ENCODE measurements around the gene OR51Q1.

Gene OR51Q1

GRCh38 chr11:5423131-5423530 lies 1.2 kb downstream of the OR51Q1 start:
- Histone ChIP-seq H3K79me1 (ENCODE audit: low read length) (no peaks in the 10 kb centered on the region), H3K79me2 (ENCODE audit: control insufficient read depth, insufficient read depth, low read length, poor library complexity) (no peaks in the 10 kb centered on the region), H4K8ac (ENCODE audit: low read depth, low read length) (no peak overlapping the region), H2BK5ac (ENCODE audit: low read depth, low read length, poor library complexity) (no peak overlapping the region), H3K4ac (ENCODE audit: low read depth, low read length) (no peak overlapping the region), H4K12ac (ENCODE audit: low read depth, low read length) (no peak overlapping the region), H2BK12ac (ENCODE audit: low read length) (no peak overlapping the region), H3K36me3 (ENCODE audit: control insufficient read depth in 1 of 2, insufficient read depth in 2 of 2, low read length in 2 of 2) (no peaks in the 10 kb centered on the region), H3K4me1 (ENCODE audit: control insufficient read depth in 1 of 2, insufficient read depth in 2 of 2, low read length in 2 of 2) (no peaks in the 10 kb centered on the region), H3K18ac (ENCODE audit: low read length) (no peak overlapping the region), H3K14ac (ENCODE audit: low read length) (no peak overlapping the region), H3K4me2 (ENCODE audit: low read length) (no peak overlapping the region), H3K27me3 (ENCODE audit: insufficient read depth, low read length) (no peaks in the 10 kb centered on the region), H3K27ac (ENCODE audit: low read depth, low read length) (no peak overlapping the region), H3K23ac (ENCODE audit: low read length) (no peak overlapping the region), H2AK5ac (ENCODE audit: low read length) (no peak overlapping the region), H3K9ac (ENCODE audit: low read length) (no peak overlapping the region), H3K4me3 (ENCODE audit: low read depth, low read length) (no peak overlapping the region), H4K91ac (ENCODE audit: low read depth, low read length) (no peak overlapping the region), H2AFZ (ENCODE audit: insufficient read depth, low read length, poor library complexity) (no peak overlapping the region), H2BK120ac (ENCODE audit: insufficient read depth, low read length, poor library complexity) (no peak overlapping the region), H3K9me3 (ENCODE audit: insufficient read depth, low read depth, low read length) (no peaks in the 10 kb centered on the region)
- DNase-seq, result no peak
- WGBS (ENCODE audit: extremely low coverage, insufficient coverage, insufficient read length), result no CpG with 5 or more reads among the region's 3 CpGs

DNA sequence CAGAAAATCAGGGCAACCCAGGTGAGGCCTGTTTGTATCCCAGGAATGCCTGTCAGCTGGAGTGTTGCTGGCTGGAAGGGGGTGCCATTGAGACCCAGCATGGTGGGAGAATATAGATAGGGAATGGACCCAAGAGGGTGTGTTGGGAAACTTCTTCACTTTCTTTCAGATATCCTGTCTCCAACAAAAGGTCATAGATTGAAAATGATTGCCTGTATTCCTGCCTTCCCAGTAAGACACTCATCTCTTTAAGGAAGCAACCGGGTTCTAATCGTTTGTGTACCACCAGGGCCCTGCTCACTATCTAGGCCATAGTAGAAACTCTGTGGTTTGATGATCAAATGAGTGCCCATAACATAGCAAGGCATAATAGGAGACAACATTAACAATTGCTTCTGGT lies 19.5 kb downstream of the OR51Q1 start, which contains the start of gene OR51I1:
TSS of gene OR51I1 (minus strand) at position 101 of the 400 bp plus-strand sequence. CDS start at position 101, 0 bp downstream.
- H2BK5ac ChIP-seq (ENCODE audit: low read depth, low read length, poor library complexity), result no peak within 1 kb of the TSS
- H4K91ac ChIP-seq (ENCODE audit: low read depth, low read length), result no peak within 1 kb of the TSS
- no peak within 1 kb of the TSS for H2BK120ac ChIP-seq (ENCODE audit: insufficient read depth, low read length, poor library complexity)
- no peak for DNase-seq
- no peaks in the 10 kb centered on the region for H3K27me3 ChIP-seq (ENCODE audit: insufficient read depth, low read length)
- H3K14ac ChIP-seq (ENCODE audit: low read length), result no peak within 1 kb of the TSS
- no peak within 1 kb of the TSS for H2AK5ac ChIP-seq (ENCODE audit: low read length)
- H3K4me3 ChIP-seq (ENCODE audit: low read depth, low read length), result no peak within 1 kb of the TSS
- no peaks in the 10 kb centered on the region for H3K9me3 ChIP-seq (ENCODE audit: insufficient read depth, low read depth, low read length)
- no peak within 1 kb of the TSS for H4K12ac ChIP-seq (ENCODE audit: low read depth, low read length)
- no peak within 1 kb of the TSS for H3K23ac ChIP-seq (ENCODE audit: low read length)
- H3K79me1 ChIP-seq (ENCODE audit: low read length), result no peaks in the 10 kb centered on the region
- no peak within 1 kb of the TSS for H4K8ac ChIP-seq (ENCODE audit: low read depth, low read length)
- WGBS (ENCODE audit: extremely low coverage, insufficient coverage, insufficient read length), result no CpG with 5 or more reads among the region's 2 CpGs
- H3K4ac ChIP-seq (ENCODE audit: low read depth, low read length), result no peak within 1 kb of the TSS
- no peaks in the 10 kb centered on the region for H3K4me1 ChIP-seq (ENCODE audit: control insufficient read depth in 1 of 2, insufficient read depth in 2 of 2, low read length in 2 of 2)
- no peak within 1 kb of the TSS for H3K4me2 ChIP-seq (ENCODE audit: low read length)
- H3K27ac ChIP-seq (ENCODE audit: low read depth, low read length), result no peak within 1 kb of the TSS
- no peak within 1 kb of the TSS for H3K18ac ChIP-seq (ENCODE audit: low read length)
- no peak within 1 kb of the TSS for H2AFZ ChIP-seq (ENCODE audit: insufficient read depth, low read length, poor library complexity)
- no peaks in the 10 kb centered on the region for H3K79me2 ChIP-seq (ENCODE audit: control insufficient read depth, insufficient read depth, low read length, poor library complexity)
- no peak within 1 kb of the TSS for H3K9ac ChIP-seq (ENCODE audit: low read length)
- H3K36me3 ChIP-seq (ENCODE audit: control insufficient read depth in 1 of 2, insufficient read depth in 2 of 2, low read length in 2 of 2), result no peaks in the 10 kb centered on the region
- no peak within 1 kb of the TSS for H2BK12ac ChIP-seq (ENCODE audit: low read length)

- Histone ChIP-seq H3K4me3 (ENCODE audit: low read depth, low read length) (no peak overlapping the region), H2BK5ac (ENCODE audit: low read depth, low read length, poor library complexity) (no peak overlapping the region), H3K23ac (ENCODE audit: low read length) (no peak overlapping the region), H3K27me3 (ENCODE audit: insufficient read depth, low read length) (no peaks in the 10 kb centered on the region), H3K18ac (ENCODE audit: low read length) (no peak overlapping the region), H3K4me1 (ENCODE audit: control insufficient read depth in 1 of 2, insufficient read depth in 2 of 2, low read length in 2 of 2) (no peaks in the 10 kb centered on the region), H3K9ac (ENCODE audit: low read length) (no peak overlapping the region), H3K9me3 (ENCODE audit: insufficient read depth, low read depth, low read length) (no peaks in the 10 kb centered on the region), H2AK5ac (ENCODE audit: low read length) (no peak overlapping the region), H3K14ac (ENCODE audit: low read length) (no peak overlapping the region), H4K12ac (ENCODE audit: low read depth, low read length) (no peak overlapping the region), H2BK120ac (ENCODE audit: insufficient read depth, low read length, poor library complexity) (no peak overlapping the region), H3K4me2 (ENCODE audit: low read length) (no peak overlapping the region), H3K27ac (ENCODE audit: low read depth, low read length) (no peak overlapping the region), H3K79me2 (ENCODE audit: control insufficient read depth, insufficient read depth, low read length, poor library complexity) (no peaks in the 10 kb centered on the region), H2AFZ (ENCODE audit: insufficient read depth, low read length, poor library complexity) (no peak overlapping the region), H2BK12ac (ENCODE audit: low read length) (no peak overlapping the region), H3K79me1 (ENCODE audit: low read length) (no peaks in the 10 kb centered on the region), H4K91ac (ENCODE audit: low read depth, low read length) (no peak overlapping the region), H4K8ac (ENCODE audit: low read depth, low read length) (no peak overlapping the region), H3K36me3 (ENCODE audit: control insufficient read depth in 1 of 2, insufficient read depth in 2 of 2, low read length in 2 of 2) (no peaks in the 10 kb centered on the region), H3K4ac (ENCODE audit: low read depth, low read length) (no peak overlapping the region)
- no peak for DNase-seq
- 100% methylated on average over 1 of the region's 2 CpGs for WGBS (ENCODE audit: extremely low coverage, insufficient coverage, insufficient read length)
Measured at GRCh38 chr11:5443835-5444393, 22.0 kb downstream of the OR51Q1 start.

GRCh38 chr11:5449023-5449422 lies 27.1 kb downstream of the OR51Q1 start, which contains the start of gene OR51I2:
Gene OR51I2, plus strand, starts transcription at chr11:5449323. Its CDS starts 4,166 bp downstream, at chr11:5453489.
- H2AFZ ChIP-seq (ENCODE audit: insufficient read depth, low read length, poor library complexity), result no peak within 1 kb of the TSS
- no peak within 1 kb of the TSS for H3K4me3 ChIP-seq (ENCODE audit: low read depth, low read length)
- H2BK120ac ChIP-seq (ENCODE audit: insufficient read depth, low read length, poor library complexity), result no peak within 1 kb of the TSS
- no CpG with 5 or more reads among the region's 2 CpGs for WGBS (ENCODE audit: extremely low coverage, insufficient coverage, insufficient read length)
- no peak within 1 kb of the TSS for H4K91ac ChIP-seq (ENCODE audit: low read depth, low read length)
- H3K4me2 ChIP-seq (ENCODE audit: low read length), result no peak within 1 kb of the TSS
- no peak within 1 kb of the TSS for H3K18ac ChIP-seq (ENCODE audit: low read length)
- no peaks in the 10 kb centered on the region for H3K36me3 ChIP-seq (ENCODE audit: control insufficient read depth in 1 of 2, insufficient read depth in 2 of 2, low read length in 2 of 2)
- H3K27ac ChIP-seq (ENCODE audit: low read depth, low read length), result no peak within 1 kb of the TSS
- no peak within 1 kb of the TSS for H2AK5ac ChIP-seq (ENCODE audit: low read length)
- H3K23ac ChIP-seq (ENCODE audit: low read length), result no peak within 1 kb of the TSS
- H3K27me3 ChIP-seq (ENCODE audit: insufficient read depth, low read length), result no peaks in the 10 kb centered on the region
- no peak within 1 kb of the TSS for H4K12ac ChIP-seq (ENCODE audit: low read depth, low read length)
- no peak within 1 kb of the TSS for H2BK12ac ChIP-seq (ENCODE audit: low read length)
- H3K4ac ChIP-seq (ENCODE audit: low read depth, low read length), result no peak within 1 kb of the TSS
- H3K79me1 ChIP-seq (ENCODE audit: low read length), result no peaks in the 10 kb centered on the region
- H3K4me1 ChIP-seq (ENCODE audit: control insufficient read depth in 1 of 2, insufficient read depth in 2 of 2, low read length in 2 of 2), result no peaks in the 10 kb centered on the region
- no peak within 1 kb of the TSS for H3K9ac ChIP-seq (ENCODE audit: low read length)
- no peaks in the 10 kb centered on the region for H3K9me3 ChIP-seq (ENCODE audit: insufficient read depth, low read depth, low read length)
- H2BK5ac ChIP-seq (ENCODE audit: low read depth, low read length, poor library complexity), result no peak within 1 kb of the TSS
- H3K14ac ChIP-seq (ENCODE audit: low read length), result no peak within 1 kb of the TSS
- no peak for DNase-seq
- no peaks in the 10 kb centered on the region for H3K79me2 ChIP-seq (ENCODE audit: control insufficient read depth, insufficient read depth, low read length, poor library complexity)
- no peak within 1 kb of the TSS for H4K8ac ChIP-seq (ENCODE audit: low read depth, low read length)

Data from trophoblast cell (in vitro differentiated cells and primary cell).